Measurements from ENCODE around the gene ABI3BP. TPM values are rescaled to one million over a fixed set of nuclear protein-coding genes. Genes with fewer than 3 reads are reported as not detected.

Gene ABI3BP
- total RNA-seq, 1 experiment from 2014 or later: 0.28 TPM

DNA sequence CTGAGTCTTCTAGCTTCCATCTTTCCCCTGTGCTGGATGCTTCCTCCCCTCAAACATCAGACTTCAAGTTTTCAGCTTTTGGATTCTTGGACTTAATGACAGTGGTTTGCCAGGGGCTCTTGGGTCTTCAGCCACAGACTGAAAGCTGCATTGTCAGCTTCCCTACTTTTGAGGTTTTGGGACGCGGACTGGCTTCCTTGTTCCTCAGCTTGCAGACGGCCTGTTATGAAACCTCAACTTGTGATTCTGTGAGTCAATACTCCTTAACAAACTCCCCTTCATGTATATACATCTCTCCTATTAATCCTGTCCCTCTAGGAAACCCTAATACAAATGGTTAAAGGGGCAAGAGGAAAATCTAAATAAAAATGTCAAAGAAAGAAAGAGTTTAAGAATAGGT, 100.1 kb downstream of the ABI3BP start:
- Histone ChIP-seq H3K56ac (ENCODE audit: insufficient read length, low read depth, low read length) (no peak overlapping the region), H3K4me2 (ENCODE audit: insufficient read depth, insufficient read length, low read length) (no peak overlapping the region), H3K79me2 (ENCODE audit: insufficient read depth, low read length) (no peaks in the 10 kb centered on the region), H4K5ac (ENCODE audit: insufficient read length, low read depth, low read length) (no peak overlapping the region), H2BK15ac (ENCODE audit: low read depth, low read length) (no peak overlapping the region), H3K4me1 (ENCODE audit: insufficient read depth, low read length) (no peaks in the 10 kb centered on the region), H3K9ac (ENCODE audit: extremely low read depth, insufficient read length, low read length) (no peak overlapping the region), H4K8ac (replicated peaks; ENCODE audit: insufficient read length, low read depth, low read length) (no peak overlapping the region), H4K20me1 (ENCODE audit: control insufficient read depth, insufficient read depth, insufficient read length) (no peaks in the 10 kb centered on the region), H2AK5ac (ENCODE audit: insufficient read length, low read length) (no peak overlapping the region), H3K9me3 (ENCODE audit: control insufficient read depth, low read depth, low read length) (no peaks in the 10 kb centered on the region), H2BK12ac (ENCODE audit: insufficient read length, low read depth, low read length) (no peak overlapping the region), H2BK120ac (ENCODE audit: low read depth, low read length, poor library complexity, severe bottlenecking) (no peak overlapping the region), H3K18ac (ENCODE audit: insufficient read length, low read depth, low read length) (no peak overlapping the region), H2AFZ (ENCODE audit: low read length) (no peak overlapping the region), H3K23ac (ENCODE audit: insufficient read length, low read depth, low read length) (no peak overlapping the region), H3K23me2 (ENCODE audit: insufficient read length, low read depth, low read length, poor library complexity, severe bottlenecking) (no peaks in the 10 kb centered on the region), H3K14ac (ENCODE audit: insufficient read depth, low read length) (no peak overlapping the region), H2BK5ac (ENCODE audit: insufficient read length, low read length) (no peak overlapping the region), H3K27ac (ENCODE audit: insufficient read length, low read depth, low read length) (no peak overlapping the region), H3K27me3 (ENCODE audit: insufficient read depth, low read length) (no peaks in the 10 kb centered on the region), H3K4ac (ENCODE audit: low read depth, low read length) (no peak overlapping the region), H4K91ac (ENCODE audit: insufficient read length, low read depth, low read length) (no peak overlapping the region), H3K79me1 (ENCODE audit: insufficient read depth, low read depth, low read length, poor library complexity, severe bottlenecking) (no peaks in the 10 kb centered on the region), H3T11ph (ENCODE audit: low read length) (no peak overlapping the region), H2BK20ac (ENCODE audit: low read depth, low read length, poor library complexity, severe bottlenecking) (no peak overlapping the region)
- TF ChIP-seq, protein P1, sequence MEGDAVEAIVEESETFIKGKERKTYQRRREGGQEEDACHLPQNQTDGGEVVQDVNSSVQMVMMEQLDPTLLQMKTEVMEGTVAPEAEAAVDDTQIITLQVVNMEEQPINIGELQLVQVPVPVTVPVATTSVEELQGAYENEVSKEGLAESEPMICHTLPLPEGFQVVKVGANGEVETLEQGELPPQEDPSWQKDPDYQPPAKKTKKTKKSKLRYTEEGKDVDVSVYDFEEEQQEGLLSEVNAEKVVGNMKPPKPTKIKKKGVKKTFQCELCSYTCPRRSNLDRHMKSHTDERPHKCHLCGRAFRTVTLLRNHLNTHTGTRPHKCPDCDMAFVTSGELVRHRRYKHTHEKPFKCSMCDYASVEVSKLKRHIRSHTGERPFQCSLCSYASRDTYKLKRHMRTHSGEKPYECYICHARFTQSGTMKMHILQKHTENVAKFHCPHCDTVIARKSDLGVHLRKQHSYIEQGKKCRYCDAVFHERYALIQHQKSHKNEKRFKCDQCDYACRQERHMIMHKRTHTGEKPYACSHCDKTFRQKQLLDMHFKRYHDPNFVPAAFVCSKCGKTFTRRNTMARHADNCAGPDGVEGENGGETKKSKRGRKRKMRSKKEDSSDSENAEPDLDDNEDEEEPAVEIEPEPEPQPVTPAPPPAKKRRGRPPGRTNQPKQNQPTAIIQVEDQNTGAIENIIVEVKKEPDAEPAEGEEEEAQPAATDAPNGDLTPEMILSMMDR (conservative IDR thresholded peaks at IDR 0.05): no peak
- Mint-ChIP-seq H3K27ac (peak overlapping the region in 1 of 3 experiments; percentile 6; a peak in 1 of 7 replicates), H3K27me3 (ENCODE audit: low read depth) (peaks cover 3% of the 10 kb centered on the region; the same call in 1 of the 2 replicates), H3K36me3 (ENCODE audit: insufficient read depth in 1 of 3, low read depth in 3 of 3) (no peaks in the 10 kb centered on the region), H3K4me3 (no peak overlapping the region), H3K9me3 (no peaks in the 10 kb centered on the region), H3K4me1 (peaks cover 3 to 5% of the 10 kb centered on the region in 2 experiments)
- DNase-seq: no peak
- WGBS (ENCODE audit: extremely low coverage, insufficient read length, low lambda C conversion rate): no CpG with 5 or more reads among the region's 3 CpGs

All from H9 (cell line).